ENCODE results near the gene RNF207. TPM values are rescaled to one million over a fixed set of nuclear protein-coding genes. Genes with fewer than 3 reads are reported as not detected.

RNF207 gene
- total and polyA plus RNA-seq, 2 donors (not counting 1 experiment from before 2014, with no cell fraction given) = 2.6 to 17.2 TPM

DNA sequence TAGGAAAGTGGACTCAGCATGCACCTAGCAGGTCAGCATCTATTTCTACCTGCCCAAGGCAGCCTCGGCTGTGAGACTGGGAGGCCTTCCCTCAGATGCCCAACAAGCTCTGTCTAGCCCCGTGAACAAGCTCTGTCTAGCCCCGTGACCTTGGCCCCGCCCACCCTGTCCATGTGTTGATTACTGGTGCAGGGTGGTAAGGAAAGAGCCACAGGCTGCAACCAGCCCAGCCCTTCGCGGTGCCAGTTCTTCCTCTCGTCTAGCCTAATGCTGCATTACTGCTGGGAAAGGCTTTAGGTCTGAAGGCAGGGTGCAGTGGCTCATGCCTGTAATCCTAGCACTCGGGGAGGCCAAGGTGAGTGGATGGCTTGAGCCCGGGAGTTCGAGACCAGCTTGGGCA, 52.8 kb downstream of the RNF207 start:
- Histone ChIP-seq H4K20me1 (ENCODE audit: control insufficient read depth, extremely low read depth, insufficient read depth, low read length) (no peaks in the 10 kb centered on the region), H3K27me3 (ENCODE audit: control insufficient read depth, insufficient read depth, low read length) (no peaks in the 10 kb centered on the region), H3K27ac (ENCODE audit: insufficient read depth, low read length) (no peak overlapping the region), H3K9me3 (ENCODE audit: control insufficient read depth, insufficient read depth, low read depth, low read length) (no peaks in the 10 kb centered on the region), H3K4me1 (ENCODE audit: control insufficient read depth, extremely low read depth, insufficient read depth, low read length) (peaks cover 8% of the 10 kb centered on the region), H3K4me2 (ENCODE audit: extremely low read depth, insufficient read depth, low read length) (no peak overlapping the region), H3K36me3 (ENCODE audit: control insufficient read depth, insufficient read depth, low read length) (no peaks in the 10 kb centered on the region), H3K9ac (ENCODE audit: insufficient read depth, low read length) (no peak overlapping the region), H3K4me3 (replicated peaks in 1 of 4; ENCODE audit: control extremely low read depth in 1 of 4, insufficient read depth in 1 of 4, low read depth in 3 of 4, low read length in 4 of 4) (no peak overlapping the region), H3K79me2 (ENCODE audit: control insufficient read depth, insufficient read depth, low read length) (no peaks in the 10 kb centered on the region), H2AFZ (ENCODE audit: low read length) (no peak overlapping the region)
- TF ChIP-seq EZH2 (IDR thresholded peaks at IDR 0.05; ENCODE audit: low read length, missing control alignments) (no peak), CTCF (conservative IDR thresholded peaks at IDR 0.05 in 1 of 2, IDR thresholded peaks at IDR 0.05 in 1 of 2; ENCODE audit: low read depth in 1 of 2, low read length in 2 of 2) (no peak)
- no peak for DNase-seq (ENCODE audit: low read depth in 2 of 2)

- no peak overlapping the region for H3K27ac ChIP-seq (ENCODE audit: insufficient read depth, low read length)
- H3K9me3 ChIP-seq (ENCODE audit: control insufficient read depth, insufficient read depth, low read depth, low read length) = no peaks in the 10 kb centered on the region
- H3K9ac ChIP-seq (ENCODE audit: insufficient read depth, low read length) = no peak overlapping the region
- peak overlapping the region; percentile 40 for H3K4me2 ChIP-seq (ENCODE audit: extremely low read depth, insufficient read depth, low read length)
- H3K4me1 ChIP-seq (ENCODE audit: control insufficient read depth, extremely low read depth, insufficient read depth, low read length) = peaks cover 13% of the 10 kb centered on the region
- DNase-seq (ENCODE audit: low read depth in 2 of 2) = peak; percentile 71 to 81
- H3K4me3 ChIP-seq (replicated peaks in 1 of 4; ENCODE audit: control extremely low read depth in 1 of 4, insufficient read depth in 1 of 4, low read depth in 3 of 4, low read length in 4 of 4) = peak overlapping the region in 3 of 4 experiments; percentile 23 to 75 (median 71)
- H2AFZ ChIP-seq (ENCODE audit: low read length) = no peak overlapping the region
- no peaks in the 10 kb centered on the region for H4K20me1 ChIP-seq (ENCODE audit: control insufficient read depth, extremely low read depth, insufficient read depth, low read length)
- H3K79me2 ChIP-seq (ENCODE audit: control insufficient read depth, insufficient read depth, low read length) = no peaks in the 10 kb centered on the region
- H3K36me3 ChIP-seq (ENCODE audit: control insufficient read depth, insufficient read depth, low read length) = no peaks in the 10 kb centered on the region
- TF ChIP-seq EZH2 (IDR thresholded peaks at IDR 0.05; ENCODE audit: low read length, missing control alignments) = no peak
- TF ChIP-seq CTCF (conservative IDR thresholded peaks at IDR 0.05 in 1 of 2, IDR thresholded peaks at IDR 0.05 in 1 of 2; ENCODE audit: low read depth in 1 of 2, low read length in 2 of 2) = no peak
- H3K27me3 ChIP-seq (ENCODE audit: control insufficient read depth, insufficient read depth, low read length) = no peaks in the 10 kb centered on the region
Observed at GRCh38 chr1:6259491-6260362, 53.8 kb downstream of the RNF207 start.

GRCh38 chr1:6260433-6260934, 54.6 kb downstream of the RNF207 start:
- no peak overlapping the region for H3K27ac ChIP-seq (ENCODE audit: insufficient read depth, low read length)
- TF ChIP-seq EZH2 (IDR thresholded peaks at IDR 0.05; ENCODE audit: low read length, missing control alignments) (no peak), CTCF (conservative IDR thresholded peaks at IDR 0.05 in 1 of 2, IDR thresholded peaks at IDR 0.05 in 1 of 2; ENCODE audit: low read depth in 1 of 2, low read length in 2 of 2) (peak in 1 of 2 donors; percentile 5)
- H3K9ac ChIP-seq (ENCODE audit: insufficient read depth, low read length) = peak overlapping the region; percentile 37
- H3K9me3 ChIP-seq (ENCODE audit: control insufficient read depth, insufficient read depth, low read depth, low read length) = no peaks in the 10 kb centered on the region
- H3K4me3 ChIP-seq (replicated peaks in 1 of 4; ENCODE audit: control extremely low read depth in 1 of 4, insufficient read depth in 1 of 4, low read depth in 3 of 4, low read length in 4 of 4) = peak overlapping the region; percentile 34 to 75 (median 62)
- no peaks in the 10 kb centered on the region for H3K36me3 ChIP-seq (ENCODE audit: control insufficient read depth, insufficient read depth, low read length)
- peaks cover 13% of the 10 kb centered on the region for H3K4me1 ChIP-seq (ENCODE audit: control insufficient read depth, extremely low read depth, insufficient read depth, low read length)
- H3K27me3 ChIP-seq (ENCODE audit: control insufficient read depth, insufficient read depth, low read length) = no peaks in the 10 kb centered on the region
- peak overlapping the region; percentile 75 for H3K4me2 ChIP-seq (ENCODE audit: extremely low read depth, insufficient read depth, low read length)
- no peaks in the 10 kb centered on the region for H3K79me2 ChIP-seq (ENCODE audit: control insufficient read depth, insufficient read depth, low read length)
- H4K20me1 ChIP-seq (ENCODE audit: control insufficient read depth, extremely low read depth, insufficient read depth, low read length) = no peaks in the 10 kb centered on the region
- no peak overlapping the region for H2AFZ ChIP-seq (ENCODE audit: low read length)
- DNase-seq (ENCODE audit: low read depth in 2 of 2) = no peak
